GM12891 (cell line): ENCODE measurements around the gene MAPKBP1.

Experiments used
- DNase-seq: peaks from one replicate; pipeline ENCODE4 v3.0.0; 2011; ENCODE audit warnings: low spot score; ENCODE audit not compliant: insufficient read length
- FAIRE-seq: peaks from 2 replicates; lab custom pipeline; 2011; peaks lifted over from hg19 to GRCh38; lab: Jason Lieb, UNC
- PAX5 ChIP-seq: IDR thresholded peaks from 2 replicates; pipeline ENCODE4 v1.6.1; 2011; ENCODE audit warnings: low read length, moderate library complexity, mild to moderate bottlenecking; ENCODE audit not compliant: insufficient read depth, severe bottlenecking
- POLR2A ChIP-seq: IDR thresholded peaks from 2 replicates; pipeline ENCODE4 v1.6.1; 2011; ENCODE audit warnings: low read depth, low read length, control low read depth
- POLR2AphosphoS5 ChIP-seq: IDR thresholded peaks from 2 replicates; pipeline ENCODE4 v1.6.1; 2011; ENCODE audit warnings: low read depth, low read length, control low read depth
- POU2F2 ChIP-seq: IDR thresholded peaks from 2 replicates; pipeline ENCODE4 v1.6.1; 2011; ENCODE audit warnings: low read depth, mild to moderate bottlenecking, control low read depth, low read length, moderate library complexity
- SPI1 ChIP-seq: IDR thresholded peaks from 2 replicates; pipeline ENCODE4 v1.6.1; 2011; ENCODE audit warnings: low read depth, low read length, control low read depth
- TAF1 ChIP-seq: IDR thresholded peaks from 2 replicates; pipeline ENCODE4 v1.6.1; 2011; ENCODE audit warnings: low read depth, low read length, control low read depth

The MAPKBP1 gene

GRCh38 chr15:41836713-41837454 is 62.6 kb downstream of the MAPKBP1 start:
- no peak for FAIRE-seq
- TF ChIP-seq POLR2A (no peak), POLR2AphosphoS5 (no peak), POU2F2 (no peak), PAX5 (no peak), TAF1 (no peak)

GRCh38 chr15:41838400-41838897 is 64.2 kb downstream of the MAPKBP1 start, which contains the start of gene PLA2G4B:
TSS of gene PLA2G4B (plus strand) at chr15:41838847. CDS start at chr15:41838914, 67 bp downstream.
- no peak for FAIRE-seq
- DNase-seq, result no peak
- no peak for TF ChIP-seq TAF1
- TF ChIP-seq POU2F2, result no peak
- TF ChIP-seq POLR2A, result no peak
- TF ChIP-seq PAX5, result no peak
- no peak for TF ChIP-seq SPI1
- no peak for TF ChIP-seq POLR2AphosphoS5

More at GRCh38 chr15:41836713-41837454, 62.6 kb downstream of the MAPKBP1 start:
- DNase-seq, result no peak

- DNase-seq (no peak), FAIRE-seq (no peak)
- TF ChIP-seq POU2F2 (no peak), SPI1 (no peak), TAF1 (no peak), PAX5 (no peak), POLR2AphosphoS5 (no peak), POLR2A (no peak)
These were observed 65.7 kb downstream of the MAPKBP1 start for GRCh38 chr15:41839781-41840491.

- no peak for DNase-seq
- no peak for FAIRE-seq
- TF ChIP-seq TAF1, result no peak
- TF ChIP-seq PAX5, result no peak
- no peak for TF ChIP-seq SPI1
- TF ChIP-seq POLR2A, result no peak
These were observed 66.4 kb downstream of the MAPKBP1 start for GRCh38 chr15:41840673-41841072.

- TF ChIP-seq PAX5 (no peak), POU2F2 (no peak), TAF1 (no peak), POLR2AphosphoS5 (no peak), POLR2A (no peak), SPI1 (no peak)
- DNase-seq, result no peak
- FAIRE-seq, result no peak
These were observed 66.8 kb downstream of the MAPKBP1 start for GRCh38 chr15:41841131-41841530.

GRCh38 chr15:41842229-41842628 is 67.9 kb downstream of the MAPKBP1 start:
- FAIRE-seq (no peak), DNase-seq (no peak)
- TF ChIP-seq POLR2AphosphoS5 (no peak), TAF1 (no peak), PAX5 (no peak), POLR2A (no peak), SPI1 (no peak)

GRCh38 chr15:41843571-41843970 is 69.3 kb downstream of the MAPKBP1 start:
- TF ChIP-seq POLR2A, result no peak
- TF ChIP-seq POU2F2, result no peak
- no peak for TF ChIP-seq PAX5
- TF ChIP-seq TAF1, result no peak
- TF ChIP-seq SPI1, result no peak
- TF ChIP-seq POLR2AphosphoS5, result no peak
- DNase-seq, result no peak
- FAIRE-seq, result no peak

GRCh38 chr15:41844814-41845213 is 70.5 kb downstream of the MAPKBP1 start:
- FAIRE-seq (no peak), DNase-seq (no peak)
- TF ChIP-seq POLR2A (no peak), POLR2AphosphoS5 (no peak), SPI1 (no peak), POU2F2 (no peak), PAX5 (no peak), TAF1 (no peak)

GRCh38 chr15:41847206-41847605 is 72.9 kb downstream of the MAPKBP1 start:
- FAIRE-seq (no peak), DNase-seq (no peak)

More at GRCh38 chr15:41847206-41847605, 72.9 kb downstream of the MAPKBP1 start:
- TF ChIP-seq SPI1 (no peak), POLR2AphosphoS5 (no peak), PAX5 (no peak), TAF1 (no peak), POU2F2 (no peak), POLR2A (no peak)
